GM20000 (cell line): Measurements from ENCODE around the gene SUB1.

ENCODE experiments used
- DNase-seq: peaks from one replicate; pipeline ENCODE4 v3.0.0; 2012; ENCODE audit warnings: low spot score
- TF ChIP-seq, protein P1 (sequence below): IDR thresholded peaks from 2 replicates; pipeline ENCODE4 v1.5.1; 2012; ENCODE audit warnings: mild to moderate bottlenecking, control low read depth; ENCODE audit errors: extremely low read depth, missing control alignments

Gene SUB1

GRCh38 chr5:32604800-32605765 is 19.7 kb downstream of the SUB1 start:
- TF ChIP-seq, protein P1, sequence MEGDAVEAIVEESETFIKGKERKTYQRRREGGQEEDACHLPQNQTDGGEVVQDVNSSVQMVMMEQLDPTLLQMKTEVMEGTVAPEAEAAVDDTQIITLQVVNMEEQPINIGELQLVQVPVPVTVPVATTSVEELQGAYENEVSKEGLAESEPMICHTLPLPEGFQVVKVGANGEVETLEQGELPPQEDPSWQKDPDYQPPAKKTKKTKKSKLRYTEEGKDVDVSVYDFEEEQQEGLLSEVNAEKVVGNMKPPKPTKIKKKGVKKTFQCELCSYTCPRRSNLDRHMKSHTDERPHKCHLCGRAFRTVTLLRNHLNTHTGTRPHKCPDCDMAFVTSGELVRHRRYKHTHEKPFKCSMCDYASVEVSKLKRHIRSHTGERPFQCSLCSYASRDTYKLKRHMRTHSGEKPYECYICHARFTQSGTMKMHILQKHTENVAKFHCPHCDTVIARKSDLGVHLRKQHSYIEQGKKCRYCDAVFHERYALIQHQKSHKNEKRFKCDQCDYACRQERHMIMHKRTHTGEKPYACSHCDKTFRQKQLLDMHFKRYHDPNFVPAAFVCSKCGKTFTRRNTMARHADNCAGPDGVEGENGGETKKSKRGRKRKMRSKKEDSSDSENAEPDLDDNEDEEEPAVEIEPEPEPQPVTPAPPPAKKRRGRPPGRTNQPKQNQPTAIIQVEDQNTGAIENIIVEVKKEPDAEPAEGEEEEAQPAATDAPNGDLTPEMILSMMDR: no peak
- DNase-seq: no peak

DNA sequence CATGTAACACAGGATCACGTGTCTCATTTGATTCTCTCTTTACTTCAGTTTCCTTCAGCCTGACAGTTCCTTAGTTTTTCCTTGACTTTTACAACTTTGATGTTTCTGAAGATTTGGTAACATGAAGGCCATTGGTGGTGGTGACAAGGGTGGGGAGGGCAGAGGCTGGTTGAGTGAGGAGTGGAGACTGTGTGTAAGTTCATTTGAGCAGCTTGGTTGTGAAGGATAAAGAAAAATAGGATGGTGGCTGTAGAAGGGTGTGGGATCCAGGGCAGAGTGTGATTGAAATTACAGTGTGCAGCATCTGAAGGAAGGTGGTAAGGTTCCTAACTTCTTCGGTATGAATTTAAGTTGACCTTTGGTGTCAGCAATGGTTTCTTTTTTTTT is 20.4 kb downstream of the SUB1 start:
- no peak for DNase-seq
- TF ChIP-seq, protein P1: no peak

- no peak for DNase-seq
These were observed 27.0 kb downstream of the SUB1 start for GRCh38 chr5:32612134-32612888.

DNA sequence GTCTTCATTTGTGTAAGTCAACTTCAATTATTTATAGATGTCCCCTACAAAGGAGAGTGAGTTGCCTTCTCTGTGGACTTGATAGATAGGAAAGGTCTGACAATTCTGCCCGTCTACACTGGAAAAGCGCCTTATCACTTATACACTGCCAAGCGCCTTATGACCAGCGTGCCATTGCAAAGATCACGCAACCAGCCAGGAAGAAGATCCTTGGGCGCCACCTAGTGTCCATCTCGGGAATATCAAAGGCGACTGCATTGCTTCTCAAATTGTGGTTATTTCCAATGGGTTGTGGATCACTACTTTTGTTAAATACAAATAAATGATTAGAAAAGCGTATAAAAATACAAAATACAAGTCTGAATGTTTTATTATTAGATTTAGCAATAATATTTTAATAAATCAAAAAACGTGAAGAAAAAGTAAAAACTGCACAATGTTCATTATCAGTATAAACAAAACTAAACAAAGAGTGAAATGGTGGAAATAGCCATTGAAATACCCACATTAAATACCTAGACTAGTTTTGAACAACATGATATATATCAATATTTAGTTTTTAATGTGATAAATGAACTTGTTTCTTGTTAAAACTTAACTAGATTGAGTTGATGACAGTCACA is 27.8 kb downstream of the SUB1 start:
- peak; percentile 72 for DNase-seq
- TF ChIP-seq, protein P1: peak; percentile 77

More at GRCh38 chr5:32612134-32612888, 27.0 kb downstream of the SUB1 start:
- TF ChIP-seq, protein P1: no peak

DNA sequence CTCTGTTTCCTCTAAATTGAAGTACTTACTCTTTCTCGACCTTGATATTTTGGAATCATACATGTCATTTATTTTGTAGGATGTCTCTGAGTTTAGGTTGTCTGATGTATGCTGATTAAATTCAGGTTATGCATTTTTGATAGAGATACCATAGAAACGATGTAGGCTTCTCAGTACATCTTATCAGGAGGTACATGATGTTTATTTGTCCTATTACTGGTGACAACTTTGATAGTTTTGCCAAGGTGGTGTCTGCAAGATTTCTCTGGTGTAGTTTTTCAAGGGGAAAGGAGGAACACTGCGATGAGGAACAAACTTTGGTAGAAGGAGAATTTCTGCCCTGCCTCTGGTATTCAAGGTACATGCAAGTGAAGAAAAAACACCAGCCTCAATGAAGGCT is 29.9 kb downstream of the SUB1 start:
- TF ChIP-seq, protein P1: no peak
- DNase-seq: no peak

DNA sequence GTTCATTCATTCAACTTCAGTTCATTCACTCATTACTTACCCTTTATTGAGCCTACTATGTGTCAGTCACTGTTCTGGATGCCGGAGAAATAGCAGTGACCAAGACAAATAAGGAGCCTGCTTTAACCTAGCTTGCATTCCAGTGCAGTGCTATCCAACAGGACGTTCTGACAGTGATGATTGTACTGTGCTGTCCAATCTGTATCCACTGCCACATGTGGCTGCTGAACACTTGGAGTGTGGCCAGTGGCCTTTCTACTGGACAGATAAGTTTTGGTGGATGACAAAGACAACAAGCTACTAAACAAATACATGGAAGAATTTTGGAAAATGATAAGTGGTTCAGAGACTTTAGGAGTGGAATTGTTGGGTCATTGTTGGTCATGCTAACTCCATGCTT is 33.6 kb downstream of the SUB1 start:
- TF ChIP-seq, protein P1: no peak
- DNase-seq: no peak
